GM10847 (cell line): ENCODE results near the gene HMGN4.

Source experiments
- POLR2A ChIP-seq: IDR thresholded peaks from 2 replicates; pipeline ENCODE4 v1.6.1; 2011; ENCODE audit not compliant: insufficient read length; ENCODE audit errors: extremely low read depth

HMGN4 gene

DNA sequence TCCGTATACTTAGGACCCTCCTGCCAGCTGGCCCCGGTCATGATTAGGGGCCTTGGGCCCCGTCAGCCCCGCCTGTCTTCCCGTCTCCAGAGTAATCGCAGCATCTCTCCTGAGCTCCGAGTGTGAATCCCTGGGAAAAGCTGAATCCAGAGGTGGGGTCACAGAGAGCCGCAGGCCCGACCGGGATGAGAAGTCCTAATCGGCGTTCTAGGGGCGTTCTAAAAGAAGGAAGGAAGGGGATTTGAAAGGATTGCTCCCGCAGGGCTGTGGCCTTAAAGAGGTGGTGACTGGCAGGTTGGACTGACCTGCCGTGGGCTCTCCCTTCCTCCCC lies 371 bp downstream of the HMGN4 start:
- no peak for TF ChIP-seq POLR2A

GRCh38 chr6:26539071-26539615 lies 977 bp downstream of the HMGN4 start:
- TF ChIP-seq POLR2A: no peak

DNA sequence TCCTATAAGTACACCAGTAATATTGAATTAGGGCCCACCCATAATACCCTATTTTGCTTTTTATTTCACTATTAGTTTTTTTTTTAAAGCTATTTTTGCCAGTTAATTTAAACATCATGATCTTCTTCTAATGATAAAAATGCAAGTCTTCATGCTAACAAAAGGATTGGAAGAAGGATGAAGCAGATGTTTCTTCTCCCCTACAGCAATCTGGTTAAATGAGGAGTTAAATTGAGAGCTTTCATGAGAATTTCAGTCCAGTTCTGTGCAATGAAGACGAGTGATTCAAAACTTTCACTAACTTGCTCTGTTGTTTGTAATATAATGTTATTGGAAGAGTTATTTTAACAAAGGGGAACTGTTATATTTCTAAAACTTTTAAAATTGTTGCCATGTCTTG lies 3.4 kb downstream of the HMGN4 start:
- no peak for TF ChIP-seq POLR2A

- no peak for TF ChIP-seq POLR2A
These were observed 5.8 kb downstream of the HMGN4 start for GRCh38 chr6:26543953-26544352.

GRCh38 chr6:26544473-26544872 lies 6.3 kb downstream of the HMGN4 start:
- no peak for TF ChIP-seq POLR2A

- no peak for TF ChIP-seq POLR2A
These were observed 7.5 kb downstream of the HMGN4 start for GRCh38 chr6:26545627-26546026.

DNA sequence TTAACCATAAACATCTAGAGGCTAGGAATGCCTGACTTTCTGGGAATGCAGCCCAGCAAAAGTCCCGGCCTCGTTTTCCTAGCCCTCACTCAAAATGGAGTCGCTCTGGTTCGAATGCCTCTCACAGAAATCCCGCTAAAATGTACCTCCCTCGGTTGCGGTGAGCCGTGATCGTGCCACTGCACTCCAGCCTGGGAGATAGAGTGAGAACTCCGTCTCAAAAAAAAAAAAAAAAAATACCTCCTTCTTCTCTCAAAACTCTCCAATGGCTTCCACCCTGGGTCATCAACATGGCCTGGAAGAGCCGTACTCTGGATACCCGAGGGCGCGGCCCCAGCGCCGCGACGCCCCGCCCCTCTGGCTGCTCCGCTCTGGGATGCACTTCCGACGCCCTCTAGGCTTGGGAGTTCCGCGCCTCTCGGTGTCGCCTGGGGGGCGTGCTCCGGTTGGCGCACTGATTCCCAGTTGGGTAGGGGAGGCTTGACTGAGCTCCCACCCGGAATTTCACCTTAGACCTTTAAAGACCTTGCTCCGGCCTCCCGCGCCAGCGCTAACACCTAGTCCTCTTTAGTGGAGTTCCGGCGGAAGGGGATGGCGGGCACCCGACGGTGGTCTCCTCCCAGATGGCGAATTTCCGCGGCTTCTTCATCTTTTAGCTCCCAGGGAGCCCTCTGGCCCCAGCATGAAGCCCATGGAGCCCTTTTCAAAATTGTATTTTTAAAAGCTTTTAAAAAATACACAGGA lies 12.3 kb downstream of the HMGN4 start:
- TF ChIP-seq POLR2A: peak; percentile 31

DNA sequence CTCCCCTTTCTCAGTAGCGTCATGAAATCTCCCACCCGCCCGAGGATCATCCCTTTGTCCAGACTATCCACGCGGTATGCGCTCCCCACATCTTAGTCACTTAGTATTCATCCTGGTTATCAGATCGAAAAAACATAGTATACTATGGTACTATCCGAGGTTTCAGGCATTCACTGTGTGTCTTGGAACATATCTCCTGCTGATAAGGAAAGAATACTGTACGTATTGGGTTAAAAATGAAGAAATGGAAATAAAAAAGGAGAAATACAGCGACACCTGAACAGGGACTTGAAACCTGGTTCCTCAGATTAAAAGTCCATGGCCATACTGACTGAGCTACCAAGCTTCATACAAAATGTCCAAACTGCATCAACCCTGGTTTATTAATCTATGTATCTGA lies 14.0 kb downstream of the HMGN4 start:
- no peak for TF ChIP-seq POLR2A

GRCh38 chr6:26552640-26553188 lies 14.5 kb downstream of the HMGN4 start:
- no peak for TF ChIP-seq POLR2A

DNA sequence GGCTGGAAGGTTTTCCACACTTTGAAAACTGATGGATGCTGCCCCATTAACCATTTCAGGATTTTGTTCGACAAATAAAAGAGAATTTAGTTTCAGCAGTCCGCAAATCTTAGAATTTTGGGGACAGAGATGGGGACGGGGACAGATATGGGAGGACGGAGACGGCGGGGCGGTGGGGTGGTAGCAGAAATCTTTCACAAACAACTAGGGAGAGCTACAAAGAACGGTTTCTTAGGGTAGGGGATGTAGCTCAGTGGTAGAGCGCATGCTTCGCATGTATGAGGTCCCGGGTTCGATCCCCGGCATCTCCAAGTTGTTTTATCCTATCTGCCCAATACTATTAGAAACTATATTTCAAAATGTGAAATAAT lies 15.1 kb downstream of the HMGN4 start:
- no peak for TF ChIP-seq POLR2A

GRCh38 chr6:26553635-26554446 lies 15.7 kb downstream of the HMGN4 start:
- no peak for TF ChIP-seq POLR2A

- TF ChIP-seq POLR2A: no peak
These were observed 16.2 kb downstream of the HMGN4 start for GRCh38 chr6:26554447-26554696.

- TF ChIP-seq POLR2A: no peak
These were observed 16.7 kb downstream of the HMGN4 start for GRCh38 chr6:26554697-26555504.

DNA sequence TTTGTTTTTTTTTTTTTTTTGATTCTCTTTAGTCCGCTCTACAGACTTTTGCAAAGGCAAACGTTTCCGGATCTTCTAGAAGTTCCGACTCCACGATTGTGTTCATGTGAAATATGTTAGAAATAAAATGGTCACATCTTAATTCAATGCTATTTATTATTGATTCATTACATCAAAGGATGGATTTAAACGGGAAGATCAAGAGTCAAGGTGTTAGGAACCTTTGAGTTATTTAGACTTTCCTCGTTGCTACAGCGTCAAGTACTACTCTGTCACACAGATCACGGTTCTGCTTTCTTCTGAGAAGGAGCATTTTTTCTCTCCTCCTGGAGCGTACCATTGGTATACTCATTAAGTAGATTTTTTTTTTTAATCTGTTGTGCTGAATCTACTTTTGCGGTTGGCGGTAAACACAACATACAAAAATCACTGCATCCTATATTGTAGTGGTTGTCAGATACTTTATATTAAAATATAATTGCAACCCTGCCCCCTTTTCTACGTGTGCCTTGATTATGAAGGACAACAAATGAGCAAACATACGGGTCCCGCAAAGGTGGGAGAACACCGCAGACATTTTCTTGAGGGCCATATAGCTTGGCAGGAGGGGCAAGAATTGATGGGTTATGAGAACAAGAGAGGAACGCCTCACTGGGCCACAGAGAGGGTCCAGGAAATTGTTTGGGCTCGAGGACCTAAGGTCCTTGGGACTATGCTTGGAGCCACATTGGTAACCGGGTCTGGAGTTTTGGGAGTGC lies 17.5 kb downstream of the HMGN4 start:
- TF ChIP-seq POLR2A: no peak
